Nephron (organoid): ENCODE results near the gene DUSP7.

Experiments
- H3K27ac Mint-ChIP-seq, 3 experiments: 2 replicates each; pipeline ENCODE4 v1.8.0; 2020; ENCODE audit warnings: mixed read lengths in 3 of 3, mild to moderate bottlenecking in 2 of 3, moderate library complexity in 1 of 3
- H3K27me3 Mint-ChIP-seq: 2 replicates; pipeline ENCODE4 v1.8.0; 2021; ENCODE audit warnings: low read depth, mild to moderate bottlenecking, moderate library complexity, mixed read lengths
- H3K36me3 Mint-ChIP-seq: 2 replicates; pipeline ENCODE4 v1.8.0; 2020; ENCODE audit warnings: low read depth, mixed read lengths
- H3K4me1 Mint-ChIP-seq: 2 replicates; pipeline ENCODE4 v1.8.0; 2020; ENCODE audit warnings: mixed read lengths
- H3K4me3 Mint-ChIP-seq, 3 experiments: 2 replicates each; pipeline ENCODE4 v1.8.0; 2020; ENCODE audit warnings: mild to moderate bottlenecking in 3 of 3, mixed read lengths in 3 of 3, moderate library complexity in 2 of 3
- H3K9me3 Mint-ChIP-seq: 2 replicates; pipeline ENCODE4 v1.8.0; 2020; ENCODE audit warnings: mixed read lengths
- TF ChIP-seq, protein P1 (sequence below), 3 experiments: fragments of 200-600 bp; sonication (generic); IDR thresholded peaks; one replicate each; pipeline ENCODE4 v1.5.0; 2021; ENCODE audit warnings: antibody characterized with exemption in 3 of 3; ENCODE audit not compliant: unreplicated experiment in 3 of 3

Gene DUSP7

DNA sequence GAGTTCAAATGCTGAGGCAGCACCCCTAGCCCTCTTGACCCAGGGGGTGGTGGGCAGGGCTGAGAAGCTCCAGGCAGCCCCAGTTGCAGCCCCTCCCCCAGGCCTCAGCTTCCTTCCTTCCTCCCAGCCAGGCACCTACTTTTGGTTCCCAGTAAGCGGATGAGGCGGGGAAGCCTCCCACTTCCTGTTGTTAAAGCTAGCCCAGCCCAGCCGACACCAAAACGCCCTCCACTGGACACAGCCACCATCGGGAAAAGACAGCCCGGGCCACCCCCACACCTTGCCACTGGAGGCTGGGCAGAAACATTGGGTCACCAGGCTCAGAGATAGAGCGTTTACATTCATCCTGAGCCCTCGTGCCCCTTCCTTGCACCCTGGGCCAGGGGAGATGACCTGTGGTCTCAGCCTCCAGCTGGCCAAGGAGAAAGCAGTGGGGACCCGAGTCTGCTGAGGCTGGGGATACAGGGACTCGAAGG is 3.5 kb downstream of the DUSP7 start:
- Mint-ChIP-seq H3K27me3 (no peaks in the 10 kb centered on the region), H3K27ac (peak overlapping the region; percentile 94 to 96 (median 94)), H3K9me3 (no peaks in the 10 kb centered on the region), H3K36me3 (peaks cover 45% of the 10 kb centered on the region), H3K4me3 (peak overlapping the region; percentile 83 to 91 (median 90)), H3K4me1 (peaks cover 31% of the 10 kb centered on the region)
- TF ChIP-seq, protein P1, sequence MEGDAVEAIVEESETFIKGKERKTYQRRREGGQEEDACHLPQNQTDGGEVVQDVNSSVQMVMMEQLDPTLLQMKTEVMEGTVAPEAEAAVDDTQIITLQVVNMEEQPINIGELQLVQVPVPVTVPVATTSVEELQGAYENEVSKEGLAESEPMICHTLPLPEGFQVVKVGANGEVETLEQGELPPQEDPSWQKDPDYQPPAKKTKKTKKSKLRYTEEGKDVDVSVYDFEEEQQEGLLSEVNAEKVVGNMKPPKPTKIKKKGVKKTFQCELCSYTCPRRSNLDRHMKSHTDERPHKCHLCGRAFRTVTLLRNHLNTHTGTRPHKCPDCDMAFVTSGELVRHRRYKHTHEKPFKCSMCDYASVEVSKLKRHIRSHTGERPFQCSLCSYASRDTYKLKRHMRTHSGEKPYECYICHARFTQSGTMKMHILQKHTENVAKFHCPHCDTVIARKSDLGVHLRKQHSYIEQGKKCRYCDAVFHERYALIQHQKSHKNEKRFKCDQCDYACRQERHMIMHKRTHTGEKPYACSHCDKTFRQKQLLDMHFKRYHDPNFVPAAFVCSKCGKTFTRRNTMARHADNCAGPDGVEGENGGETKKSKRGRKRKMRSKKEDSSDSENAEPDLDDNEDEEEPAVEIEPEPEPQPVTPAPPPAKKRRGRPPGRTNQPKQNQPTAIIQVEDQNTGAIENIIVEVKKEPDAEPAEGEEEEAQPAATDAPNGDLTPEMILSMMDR (IDR thresholded peaks at IDR 0.05; ENCODE audit: unreplicated experiment in 3 of 3): peak in 2 of 3 experiments; percentile 13 to 31

DNA sequence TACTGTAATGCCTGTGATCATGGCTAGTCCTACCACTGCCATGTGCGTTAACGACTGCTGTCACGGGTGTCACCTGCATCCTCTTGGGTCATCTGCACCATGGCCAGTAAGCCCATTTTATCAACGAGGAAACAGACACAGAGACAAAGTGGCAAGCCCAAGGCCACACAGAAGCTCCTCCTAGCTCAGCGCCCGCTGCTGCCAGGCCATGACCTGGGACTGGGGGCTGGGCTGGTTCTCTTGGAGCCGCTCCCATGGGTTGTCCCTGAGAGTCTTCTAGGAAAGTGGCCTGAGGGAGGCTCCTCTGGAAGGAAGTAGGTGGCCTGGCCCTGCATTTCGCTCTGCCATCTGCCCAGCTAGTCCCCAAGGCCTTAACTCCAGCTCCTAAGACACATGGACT is 4.9 kb downstream of the DUSP7 start:
- H3K27ac Mint-ChIP-seq: peak overlapping the region in 2 of 3 experiments; percentile 61 to 96
- no peak overlapping the region for H3K4me3 Mint-ChIP-seq
- TF ChIP-seq, protein P1 (IDR thresholded peaks at IDR 0.05; ENCODE audit: unreplicated experiment in 3 of 3): no peak
- H3K9me3 Mint-ChIP-seq: no peaks in the 10 kb centered on the region
- no peaks in the 10 kb centered on the region for H3K27me3 Mint-ChIP-seq
- H3K4me1 Mint-ChIP-seq: peaks cover 23% of the 10 kb centered on the region
- H3K36me3 Mint-ChIP-seq: peaks cover 45% of the 10 kb centered on the region

DNA sequence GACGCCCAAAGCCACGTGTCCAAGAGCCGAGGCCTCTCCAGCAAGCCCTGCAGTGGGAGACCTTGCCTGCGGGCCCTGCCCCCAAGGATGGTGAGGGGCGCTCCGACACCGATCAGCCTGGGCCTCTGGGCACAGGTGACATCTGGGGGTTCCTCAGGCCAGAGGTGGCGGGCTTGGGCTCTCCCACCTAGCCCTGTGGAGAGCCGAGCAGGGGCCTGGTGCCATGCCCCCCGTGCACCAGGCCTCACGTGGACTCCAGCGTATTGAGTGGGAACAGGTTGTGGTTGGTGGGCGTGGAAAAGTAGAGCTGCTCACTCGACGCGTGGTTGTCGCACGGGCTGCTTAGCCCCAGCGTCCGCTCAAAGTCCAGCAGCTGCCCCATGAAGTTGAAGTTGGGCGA is 5.8 kb downstream of the DUSP7 start:
- Mint-ChIP-seq H3K27ac (no peak overlapping the region), H3K4me1 (peaks cover 25% of the 10 kb centered on the region), H3K4me3 (peak overlapping the region in 1 of 3 experiments; percentile 24), H3K27me3 (peaks cover 1% of the 10 kb centered on the region), H3K9me3 (no peaks in the 10 kb centered on the region), H3K36me3 (peaks cover 45% of the 10 kb centered on the region)
- TF ChIP-seq, protein P1 (IDR thresholded peaks at IDR 0.05; ENCODE audit: unreplicated experiment in 3 of 3): no peak

DNA sequence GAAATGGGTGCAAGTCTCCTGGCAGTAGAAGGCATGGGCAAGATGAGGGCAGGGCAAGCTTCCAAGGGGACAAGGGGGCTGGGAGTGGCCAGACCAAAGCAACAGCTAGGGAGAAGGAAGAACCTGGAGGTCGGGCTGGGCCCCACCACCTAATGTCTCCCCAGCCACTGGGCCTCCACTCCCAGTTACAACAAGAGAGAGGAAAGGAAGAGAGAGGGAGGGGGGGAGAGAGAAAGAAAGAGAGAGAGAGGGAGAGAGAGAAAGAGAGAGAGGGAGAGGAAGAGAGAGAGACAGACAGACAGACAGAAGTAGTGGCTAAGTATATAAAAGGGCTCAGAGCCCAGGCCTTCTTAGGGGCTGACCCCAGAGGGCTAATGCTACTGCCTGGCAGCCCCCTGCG is 6.9 kb downstream of the DUSP7 start:
- Mint-ChIP-seq H3K27ac (no peak overlapping the region), H3K36me3 (peaks cover 45% of the 10 kb centered on the region), H3K4me3 (no peak overlapping the region), H3K27me3 (peaks cover 5% of the 10 kb centered on the region), H3K4me1 (peaks cover 31% of the 10 kb centered on the region), H3K9me3 (no peaks in the 10 kb centered on the region)
- TF ChIP-seq, protein P1 (IDR thresholded peaks at IDR 0.05; ENCODE audit: unreplicated experiment in 3 of 3): no peak

DNA sequence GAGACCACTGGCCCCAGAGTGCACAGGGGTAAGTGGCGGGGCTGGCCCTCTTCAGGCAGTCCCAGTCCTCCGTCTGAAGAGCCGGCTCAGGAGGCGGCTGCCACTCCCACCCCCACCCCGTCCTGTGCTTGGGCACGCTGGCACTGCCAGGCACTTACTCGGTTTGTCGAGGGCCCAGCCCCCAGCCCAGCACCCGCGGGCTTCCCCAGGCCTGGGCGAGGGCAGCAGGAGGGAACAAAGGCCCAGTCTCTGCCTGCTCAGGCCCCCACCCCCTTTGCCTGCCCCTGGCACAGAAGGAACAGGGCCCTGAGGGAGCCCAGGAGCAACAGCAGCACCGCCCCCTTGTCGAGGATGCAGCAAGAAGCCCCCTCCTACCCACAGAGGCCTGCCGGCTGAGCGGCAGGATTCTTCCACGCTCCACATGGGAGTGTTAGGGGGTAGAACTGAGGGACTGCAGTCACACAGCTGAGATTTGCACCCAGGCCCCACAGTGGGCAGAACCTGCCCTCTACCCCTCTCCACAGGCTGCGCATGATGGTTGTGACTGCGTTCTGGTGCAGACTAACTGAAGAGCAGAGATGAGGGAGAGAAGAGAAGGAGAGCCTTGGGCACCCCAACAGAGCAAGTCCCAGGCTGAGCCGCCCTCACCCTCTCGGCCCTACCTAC is 8.9 kb downstream of the DUSP7 start:
- Mint-ChIP-seq H3K4me3 (no peak overlapping the region), H3K9me3 (no peaks in the 10 kb centered on the region), H3K27me3 (peaks cover 10% of the 10 kb centered on the region), H3K36me3 (peaks cover 31% of the 10 kb centered on the region), H3K4me1 (peaks cover 24% of the 10 kb centered on the region), H3K27ac (no peak overlapping the region)
- TF ChIP-seq, protein P1 (IDR thresholded peaks at IDR 0.05; ENCODE audit: unreplicated experiment in 3 of 3): no peak

DNA sequence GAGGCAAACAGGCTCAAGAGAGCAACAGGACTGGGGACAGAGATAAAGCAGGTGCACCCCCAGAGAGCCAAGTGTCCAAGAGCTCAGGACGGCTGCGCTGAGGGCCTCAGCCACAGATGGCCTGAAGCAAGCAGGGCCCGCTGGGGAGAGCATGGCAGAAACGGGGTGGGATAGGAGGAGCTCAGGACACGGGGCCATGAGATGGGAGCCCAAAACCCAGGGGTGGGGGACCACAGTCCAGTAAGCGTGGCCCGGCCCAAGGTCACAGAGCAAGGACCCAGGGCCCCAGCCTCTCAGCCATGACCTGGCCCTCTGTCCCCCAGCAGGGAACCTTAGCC is 9.5 kb downstream of the DUSP7 start:
- Mint-ChIP-seq H3K36me3 (peaks cover 25% of the 10 kb centered on the region), H3K9me3 (no peaks in the 10 kb centered on the region), H3K4me1 (peaks cover 19% of the 10 kb centered on the region), H3K27me3 (peaks cover 10% of the 10 kb centered on the region), H3K27ac (peak overlapping the region in 1 of 3 experiments; percentile 40), H3K4me3 (no peak overlapping the region)
- TF ChIP-seq, protein P1 (IDR thresholded peaks at IDR 0.05; ENCODE audit: unreplicated experiment in 3 of 3): no peak
